Neural crest cell (in vitro differentiated cells): ENCODE results near the gene JDP2. TPM values are rescaled to one million over a fixed set of nuclear protein-coding genes. Genes with fewer than 3 reads are reported as not detected.

Source experiments
- DNase-seq: peaks from one replicate; pipeline ENCODE4 v3.0.0; 2021; ENCODE audit warnings: low read depth, mixed read lengths, low spot score
- H3K27ac Mint-ChIP-seq: one replicate; pipeline ENCODE4 v1.8.0; 2021; ENCODE audit warnings: mild to moderate bottlenecking, mixed read lengths; ENCODE audit not compliant: unreplicated experiment
- H3K27me3 Mint-ChIP-seq: 2 replicates; pipeline ENCODE4 v1.8.0; 2021; ENCODE audit warnings: low read depth, mild to moderate bottlenecking, mixed read lengths
- H3K36me3 Mint-ChIP-seq: 2 replicates; pipeline ENCODE4 v1.8.0; 2021; ENCODE audit warnings: low read depth, mild to moderate bottlenecking, mixed read lengths
- H3K4me1 Mint-ChIP-seq: 2 replicates; pipeline ENCODE4 v1.8.0; 2021; ENCODE audit warnings: mixed read lengths
- H3K4me3 Mint-ChIP-seq: one replicate; pipeline ENCODE4 v1.8.0; 2021; ENCODE audit warnings: mild to moderate bottlenecking, mixed read lengths
- H3K9me3 Mint-ChIP-seq: 2 replicates; pipeline ENCODE4 v1.8.0; 2021; ENCODE audit warnings: mixed read lengths
- total RNA-seq: library from RNA; stranded (reverse); gene quantifications from 2 replicates; pipeline ENCODE4 v1.2.1, GENCODE V29; 2021
- TF ChIP-seq, protein P1 (sequence below): fragments of 200-600 bp; sonication (generic); conservative IDR thresholded peaks from 2 replicates; pipeline ENCODE4 v1.5.0; 2021; ENCODE audit warnings: antibody characterized with exemption, mild to moderate bottlenecking

JDP2 gene
- total RNA-seq, 1 donor from 2014 or later = 2.6 TPM

DNA sequence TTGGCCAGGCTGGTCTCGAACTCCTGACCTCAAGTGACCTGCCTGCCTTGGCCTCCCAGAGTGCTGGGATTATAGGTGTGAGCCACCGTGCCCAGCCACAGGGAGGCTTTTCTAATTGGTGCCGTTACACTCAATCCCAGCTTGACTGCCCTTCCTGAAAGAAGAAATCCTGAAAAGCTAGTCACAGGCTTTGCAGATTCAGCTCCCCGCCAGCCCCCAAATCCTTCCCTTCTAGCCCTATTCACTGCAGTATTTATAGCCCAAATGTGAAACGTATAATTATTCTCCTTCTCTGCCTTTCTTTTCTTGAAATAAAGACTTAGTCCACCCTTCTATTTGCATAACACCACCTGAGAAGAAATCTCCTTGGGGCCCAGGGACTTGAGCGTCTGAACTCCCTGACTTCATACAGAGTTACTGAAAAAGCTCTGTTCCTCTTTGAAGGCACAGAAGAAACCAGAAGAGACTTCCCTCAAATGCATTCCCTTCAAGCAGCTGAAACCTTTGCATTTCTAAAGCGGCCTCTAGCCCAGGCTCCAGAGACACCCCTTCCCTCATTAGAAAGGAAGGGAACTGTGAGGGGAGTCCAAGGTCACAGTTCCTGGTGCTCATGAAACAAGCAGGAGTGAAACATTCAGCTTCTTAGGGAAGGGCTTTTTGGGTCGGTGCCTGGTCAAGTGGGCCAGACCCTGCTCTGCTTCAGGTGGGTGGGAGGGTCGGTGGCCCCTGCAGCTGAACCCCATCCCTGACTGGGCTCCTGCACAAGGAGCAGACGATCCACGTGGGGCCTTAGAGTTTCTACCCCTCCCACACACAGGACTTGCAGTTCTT is 52.2 kb downstream of the JDP2 start:
- no peaks in the 10 kb centered on the region for H3K9me3 Mint-ChIP-seq
- H3K4me3 Mint-ChIP-seq = no peak overlapping the region
- DNase-seq = no peak
- no peaks in the 10 kb centered on the region for H3K36me3 Mint-ChIP-seq
- no peaks in the 10 kb centered on the region for H3K27me3 Mint-ChIP-seq
- TF ChIP-seq, protein P1, sequence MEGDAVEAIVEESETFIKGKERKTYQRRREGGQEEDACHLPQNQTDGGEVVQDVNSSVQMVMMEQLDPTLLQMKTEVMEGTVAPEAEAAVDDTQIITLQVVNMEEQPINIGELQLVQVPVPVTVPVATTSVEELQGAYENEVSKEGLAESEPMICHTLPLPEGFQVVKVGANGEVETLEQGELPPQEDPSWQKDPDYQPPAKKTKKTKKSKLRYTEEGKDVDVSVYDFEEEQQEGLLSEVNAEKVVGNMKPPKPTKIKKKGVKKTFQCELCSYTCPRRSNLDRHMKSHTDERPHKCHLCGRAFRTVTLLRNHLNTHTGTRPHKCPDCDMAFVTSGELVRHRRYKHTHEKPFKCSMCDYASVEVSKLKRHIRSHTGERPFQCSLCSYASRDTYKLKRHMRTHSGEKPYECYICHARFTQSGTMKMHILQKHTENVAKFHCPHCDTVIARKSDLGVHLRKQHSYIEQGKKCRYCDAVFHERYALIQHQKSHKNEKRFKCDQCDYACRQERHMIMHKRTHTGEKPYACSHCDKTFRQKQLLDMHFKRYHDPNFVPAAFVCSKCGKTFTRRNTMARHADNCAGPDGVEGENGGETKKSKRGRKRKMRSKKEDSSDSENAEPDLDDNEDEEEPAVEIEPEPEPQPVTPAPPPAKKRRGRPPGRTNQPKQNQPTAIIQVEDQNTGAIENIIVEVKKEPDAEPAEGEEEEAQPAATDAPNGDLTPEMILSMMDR = no peak
- no peak overlapping the region for H3K27ac Mint-ChIP-seq
- peaks cover 5% of the 10 kb centered on the region for H3K4me1 Mint-ChIP-seq

DNA sequence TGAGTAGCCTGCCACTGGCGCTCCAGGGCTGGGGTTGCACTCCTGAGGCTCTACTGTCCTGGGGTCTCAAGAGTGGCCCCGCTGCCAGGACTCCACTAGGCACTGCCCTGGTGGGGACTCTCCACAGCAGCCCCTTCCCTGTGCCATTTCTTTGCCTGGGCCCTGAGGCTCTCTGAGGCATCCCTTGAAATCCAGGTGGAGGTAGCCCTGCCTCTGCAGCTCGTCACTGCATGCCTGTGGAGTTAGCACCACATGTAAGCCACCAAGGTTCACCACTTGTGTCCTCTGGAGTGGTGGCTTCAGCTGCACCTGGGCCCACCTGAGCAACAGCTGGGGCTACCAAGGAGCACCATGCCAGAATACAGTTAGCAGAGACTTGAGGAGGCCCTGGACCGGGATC is 54.5 kb downstream of the JDP2 start:
- Mint-ChIP-seq H3K9me3 (no peaks in the 10 kb centered on the region), H3K27ac (no peak overlapping the region), H3K4me3 (no peak overlapping the region), H3K27me3 (peaks cover 3% of the 10 kb centered on the region), H3K36me3 (no peaks in the 10 kb centered on the region), H3K4me1 (peaks cover 5% of the 10 kb centered on the region)
- DNase-seq = no peak
- TF ChIP-seq, protein P1 = no peak

DNA sequence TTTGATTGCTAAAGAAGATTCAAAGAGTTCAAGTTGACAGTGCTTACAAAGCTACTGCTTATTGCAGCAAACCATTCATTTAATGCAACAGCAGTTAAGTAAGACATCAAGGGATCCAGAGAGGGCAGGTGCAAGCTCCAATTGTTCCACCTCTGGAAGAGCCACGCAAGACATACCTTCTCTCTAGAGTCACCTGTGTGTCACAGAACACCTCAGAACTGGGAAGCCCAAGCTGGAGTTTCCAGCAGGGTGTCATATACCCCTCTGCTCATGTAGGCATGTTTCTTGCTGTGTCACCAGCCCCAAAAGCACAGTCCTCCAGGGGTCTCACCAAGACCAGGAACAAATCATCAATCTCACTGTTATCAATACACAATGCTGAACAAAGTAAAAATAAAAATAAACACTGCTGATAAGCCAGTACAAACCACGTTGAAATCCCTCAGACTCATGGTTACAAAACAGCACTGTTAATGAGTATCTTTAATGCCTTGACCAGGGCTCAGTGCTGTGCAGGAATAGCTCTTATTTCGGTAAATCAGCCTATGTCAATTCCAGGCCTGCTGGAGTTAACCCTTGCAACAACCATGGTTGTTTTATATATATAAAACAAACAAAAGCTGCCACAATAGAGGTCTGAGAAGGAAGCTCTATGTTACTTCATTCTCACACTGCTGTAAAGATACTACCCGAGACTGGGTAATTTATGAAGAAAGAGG is 57.0 kb downstream of the JDP2 start:
- no peak overlapping the region for H3K27ac Mint-ChIP-seq
- no peak overlapping the region for H3K4me3 Mint-ChIP-seq
- H3K27me3 Mint-ChIP-seq = peaks cover 3% of the 10 kb centered on the region
- TF ChIP-seq, protein P1 = no peak
- no peaks in the 10 kb centered on the region for H3K36me3 Mint-ChIP-seq
- DNase-seq = no peak
- peaks cover 3% of the 10 kb centered on the region for H3K4me1 Mint-ChIP-seq
- no peaks in the 10 kb centered on the region for H3K9me3 Mint-ChIP-seq

DNA sequence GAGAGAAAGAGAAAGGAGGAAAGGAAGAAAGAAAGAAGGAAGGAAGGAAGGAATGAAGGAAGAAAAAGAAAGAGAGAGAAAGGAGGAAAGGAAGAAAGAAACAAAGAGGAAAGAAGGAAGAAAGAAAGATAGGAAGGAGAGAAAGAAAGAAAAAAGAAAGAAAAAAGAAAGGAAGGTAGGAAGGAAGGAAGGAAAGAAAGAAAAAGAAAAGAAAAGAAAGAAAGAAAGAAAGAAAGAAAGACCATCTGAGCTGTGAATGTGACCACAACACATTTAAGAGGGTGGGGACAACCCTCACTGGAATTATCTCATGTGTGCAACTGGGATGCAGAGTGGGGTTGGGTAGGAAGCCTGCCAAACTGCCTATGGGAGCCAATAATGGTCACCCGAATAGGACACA is 58.5 kb downstream of the JDP2 start:
- peaks cover 3% of the 10 kb centered on the region for H3K27me3 Mint-ChIP-seq
- no peaks in the 10 kb centered on the region for H3K9me3 Mint-ChIP-seq
- TF ChIP-seq, protein P1 = no peak
- H3K36me3 Mint-ChIP-seq = no peaks in the 10 kb centered on the region
- H3K4me1 Mint-ChIP-seq = no peaks in the 10 kb centered on the region
- H3K27ac Mint-ChIP-seq = no peak overlapping the region
- DNase-seq = no peak
- no peak overlapping the region for H3K4me3 Mint-ChIP-seq

DNA sequence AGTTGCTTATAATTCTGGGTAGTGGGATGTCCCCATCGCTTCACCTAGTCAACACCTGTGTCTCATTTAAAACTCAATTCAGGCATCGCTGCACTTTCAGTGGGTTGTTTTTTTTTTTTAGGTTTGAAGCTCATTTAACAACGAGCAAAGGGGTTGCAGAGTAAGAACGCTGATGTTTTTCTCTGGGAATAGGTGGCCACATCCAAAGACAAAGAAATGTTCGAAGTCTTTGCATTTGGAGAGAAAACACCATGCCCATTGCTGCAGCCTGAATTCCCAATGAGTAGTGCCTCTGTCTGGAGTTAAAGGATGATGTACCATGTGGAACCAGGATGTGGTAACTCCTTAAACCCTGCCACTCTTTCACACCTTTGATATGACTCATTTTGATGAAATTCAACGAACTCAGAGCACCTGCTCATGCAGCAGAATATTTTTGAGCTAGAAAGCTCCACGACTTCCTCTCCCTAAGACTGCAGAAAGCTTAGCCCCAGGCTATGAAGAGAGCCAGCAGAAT is 59.4 kb downstream of the JDP2 start:
- Mint-ChIP-seq H3K27ac (no peak overlapping the region), H3K4me3 (no peak overlapping the region), H3K4me1 (no peaks in the 10 kb centered on the region), H3K9me3 (no peaks in the 10 kb centered on the region), H3K27me3 (peaks cover 3% of the 10 kb centered on the region), H3K36me3 (no peaks in the 10 kb centered on the region)
- DNase-seq = no peak
- TF ChIP-seq, protein P1 = no peak
